HG03521 (cell line): Measurements from ENCODE around the gene IQCK.

Experiments
- ATAC-seq: cut with Tn5 transposase; IDR thresholded peaks from one replicate; pipeline ENCODE4 v1.9.1; 2021; ENCODE audit warnings: mild to moderate bottlenecking, moderate library complexity; ENCODE audit not compliant: unreplicated experiment

IQCK gene

DNA sequence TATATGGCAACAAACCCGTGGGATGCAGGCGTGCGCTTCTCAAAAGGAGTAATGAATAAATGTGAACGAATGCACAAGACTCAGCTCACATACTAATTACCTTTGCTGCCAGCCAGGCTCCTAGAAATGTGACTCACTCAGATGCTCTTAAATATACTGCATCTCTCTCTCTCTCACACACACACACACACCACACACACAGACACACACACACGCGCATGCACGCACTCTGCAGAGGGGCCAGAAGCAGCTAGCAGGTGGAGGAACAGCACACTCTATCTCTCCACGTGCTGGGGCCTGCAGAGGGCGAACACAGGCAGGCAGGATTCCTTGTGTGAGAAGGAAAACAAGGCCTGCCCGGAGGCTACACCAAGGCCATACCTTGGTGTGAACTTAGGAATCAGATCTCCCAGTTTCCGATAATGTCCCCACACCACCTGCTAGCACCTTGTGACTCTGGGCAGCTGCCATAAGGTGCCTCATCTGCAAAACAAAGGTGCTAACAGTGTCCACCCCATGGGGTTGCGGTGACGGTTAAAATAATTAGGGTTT is 161.2 kb downstream of the IQCK start:
- ATAC-seq: no peak

DNA sequence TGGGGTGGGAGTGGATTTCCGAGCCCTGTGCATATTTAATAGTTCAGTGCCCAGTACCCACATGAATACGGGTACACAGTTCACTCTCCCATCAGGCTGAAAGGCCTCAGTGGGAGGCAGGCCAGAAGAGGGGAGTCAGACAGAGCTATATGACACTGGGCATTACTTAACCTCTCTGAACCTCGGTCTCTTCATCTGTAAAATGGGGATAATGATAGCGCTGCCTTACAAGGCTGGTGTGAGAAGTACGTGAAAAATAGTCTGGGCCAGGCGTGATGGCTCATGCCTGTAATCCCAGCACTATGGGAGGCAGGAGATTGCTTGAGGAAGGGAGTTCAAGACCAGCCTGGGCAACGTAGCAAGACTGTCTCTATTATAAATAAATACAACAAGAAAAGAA is 163.0 kb downstream of the IQCK start:
- no peak for ATAC-seq

- ATAC-seq: no peak
Measured at GRCh38 chr16:19881783-19882182, 163.7 kb downstream of the IQCK start.

GRCh38 chr16:19882186-19882585 is 164.1 kb downstream of the IQCK start:
- ATAC-seq: no peak

GRCh38 chr16:19882646-19883045 is 164.6 kb downstream of the IQCK start:
- no peak for ATAC-seq

DNA sequence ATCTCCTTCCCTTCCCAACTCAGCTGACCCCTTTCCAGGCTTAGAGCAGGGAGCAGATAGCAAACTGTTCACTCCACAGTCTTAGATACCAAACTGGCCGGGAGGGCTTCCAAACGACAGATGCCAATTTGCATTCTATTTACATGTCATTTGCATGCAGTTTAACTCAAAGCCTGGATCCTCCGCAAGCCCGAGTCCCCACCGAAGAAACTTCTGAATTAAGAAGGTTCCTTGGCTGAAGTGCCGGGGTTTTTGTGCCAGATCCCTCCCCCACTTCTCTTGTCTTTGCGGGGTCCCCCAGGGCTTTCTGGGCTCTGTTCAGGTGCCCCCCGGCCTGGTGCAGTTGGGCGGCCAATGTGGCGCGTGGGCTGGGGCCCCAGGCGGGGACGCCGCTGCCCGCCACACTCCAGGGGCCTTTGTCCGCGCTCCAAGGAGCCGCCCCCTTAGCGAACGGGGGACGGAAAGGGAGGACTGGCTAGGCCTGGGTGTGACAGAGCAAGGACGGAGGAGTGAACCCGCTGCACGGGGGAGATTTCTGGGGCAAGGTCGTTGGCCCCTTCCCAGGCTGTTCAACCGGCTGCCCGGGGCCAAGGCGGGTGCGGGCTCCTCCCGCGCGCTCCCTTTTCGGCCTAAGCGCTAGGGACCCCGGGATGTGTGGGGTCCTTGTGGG is 165.4 kb downstream of the IQCK start:
- ATAC-seq: no peak

- ATAC-seq: no peak
Measured at GRCh38 chr16:19883966-19884485, 166.0 kb downstream of the IQCK start.

DNA sequence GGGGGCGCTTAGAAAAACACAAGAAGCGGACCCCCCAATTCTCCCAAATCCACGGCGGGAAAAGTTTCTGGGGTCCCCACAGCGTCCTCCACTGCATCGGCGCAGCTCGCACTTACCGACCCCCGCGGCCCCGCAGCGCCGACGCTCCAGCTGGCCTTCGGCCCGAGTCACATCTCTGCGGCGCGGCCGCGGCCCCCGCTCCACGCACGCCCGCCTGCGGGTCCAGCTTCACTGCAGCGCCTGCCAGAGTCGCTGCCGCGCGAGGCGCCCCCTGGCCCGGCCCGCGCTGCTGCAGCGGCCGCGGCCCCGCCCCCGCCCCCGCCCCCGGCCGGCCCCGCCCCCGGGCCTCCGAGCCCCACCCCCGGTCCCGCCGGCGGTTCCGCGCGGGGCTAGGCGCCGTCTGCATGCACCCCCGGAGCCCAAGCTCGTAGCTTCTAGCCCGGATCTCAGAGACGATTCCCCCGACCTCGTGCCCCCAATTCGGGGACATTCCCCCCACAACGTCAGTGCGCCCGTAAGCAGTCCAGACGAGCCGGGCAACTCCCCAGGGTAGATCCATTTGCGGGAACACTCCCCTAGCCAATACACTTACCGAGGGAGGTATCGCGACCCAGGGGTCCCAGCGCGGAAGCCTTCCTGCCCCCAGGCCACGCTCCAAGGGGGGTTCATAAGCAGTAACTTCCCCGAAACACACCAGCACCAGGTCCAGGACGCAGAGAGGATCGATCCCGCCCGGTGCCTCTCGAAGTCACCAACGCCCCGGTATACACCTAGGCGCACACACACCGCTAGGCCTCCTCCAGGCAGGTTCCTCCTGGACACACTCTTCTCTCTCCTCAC is 166.8 kb downstream of the IQCK start, which contains the start of gene GPRC5B:
Gene GPRC5B (minus strand): TSS at position 238 of the 840 bp plus-strand sequence. CDS start 12,003 bp downstream, outside the sequence.
- no peak for ATAC-seq

DNA sequence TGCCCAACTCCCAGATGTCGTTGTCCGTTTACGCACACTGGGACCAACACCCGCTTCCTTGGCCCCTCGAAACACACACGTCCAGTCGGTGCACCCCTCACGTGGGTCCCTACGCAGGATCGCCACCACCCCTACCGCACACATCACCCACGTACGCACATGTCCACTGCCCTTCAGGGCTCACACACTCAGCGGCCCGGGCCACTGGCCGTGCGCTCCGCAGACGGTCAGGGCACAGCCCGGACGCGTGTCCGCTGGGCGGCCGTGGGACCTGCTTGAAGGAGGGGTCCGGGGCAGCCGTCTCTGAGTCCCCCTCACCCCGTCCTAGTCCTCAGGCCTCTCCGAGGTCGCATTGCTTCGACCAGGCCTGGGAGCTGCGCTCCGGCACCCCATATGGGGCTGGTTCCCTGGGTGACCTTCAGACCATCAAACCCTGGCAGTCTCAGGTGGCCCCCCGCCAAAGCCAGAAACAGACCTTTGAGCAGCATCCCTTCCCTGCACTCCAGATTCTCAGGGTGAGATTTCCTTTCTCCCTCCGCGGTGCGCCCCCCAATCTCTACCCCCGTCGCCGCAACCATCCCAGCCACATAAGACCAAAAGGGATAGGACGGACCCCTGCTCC is 167.5 kb downstream of the IQCK start:
- ATAC-seq: no peak

- peak; percentile 65 for ATAC-seq
Measured at GRCh38 chr16:19886073-19886941, 168.2 kb downstream of the IQCK start.

- no peak for ATAC-seq
Measured at GRCh38 chr16:19888834-19889233, 170.8 kb downstream of the IQCK start.

- ATAC-seq: no peak
Measured at GRCh38 chr16:19890901-19891300, 172.8 kb downstream of the IQCK start.

GRCh38 chr16:19892902-19893301 is 174.8 kb downstream of the IQCK start:
- no peak for ATAC-seq

- no peak for ATAC-seq
Measured at GRCh38 chr16:19894586-19894985, 176.5 kb downstream of the IQCK start.

DNA sequence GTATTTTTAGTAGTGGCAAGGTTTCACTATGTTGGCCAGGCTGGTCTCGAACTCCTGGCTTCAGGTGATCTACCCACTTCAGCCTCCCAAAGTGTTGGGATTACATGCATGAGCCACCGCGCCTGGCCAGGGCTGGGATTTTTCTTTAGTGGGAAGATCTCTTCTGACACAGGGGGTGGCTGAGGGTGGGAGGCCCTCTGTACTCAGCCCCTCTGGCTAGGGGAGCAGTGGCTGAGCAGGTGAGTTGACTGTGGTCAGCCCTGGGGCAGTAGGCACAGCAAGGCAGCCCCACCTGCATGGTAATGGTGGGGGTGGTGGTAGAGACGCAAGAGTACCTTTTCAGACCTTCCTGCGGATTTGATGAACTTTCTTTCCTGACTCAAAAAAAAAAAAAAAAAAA is 178.9 kb downstream of the IQCK start:
- no peak for ATAC-seq

- ATAC-seq: no peak
Measured at GRCh38 chr16:19898166-19898565, 180.1 kb downstream of the IQCK start.

GRCh38 chr16:19898924-19899604 is 181.0 kb downstream of the IQCK start:
- no peak for ATAC-seq

DNA sequence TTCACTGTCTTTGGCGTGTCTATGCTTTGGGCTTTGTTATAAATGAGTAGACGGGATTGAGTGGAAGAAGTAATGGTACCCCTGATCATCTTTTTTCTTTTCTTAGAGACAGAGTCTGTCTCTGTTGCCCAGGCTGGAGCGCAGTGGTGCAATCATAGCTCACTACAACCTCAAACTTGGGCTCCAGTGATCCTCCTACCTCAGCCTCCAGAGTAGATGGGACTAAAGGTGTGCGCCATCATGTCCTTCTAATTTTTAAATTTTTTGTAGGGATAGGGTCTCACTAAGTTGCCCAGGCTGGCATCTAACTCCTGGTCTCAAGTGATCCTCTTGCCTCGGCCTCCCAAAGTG is 181.5 kb downstream of the IQCK start:
- no peak for ATAC-seq

DNA sequence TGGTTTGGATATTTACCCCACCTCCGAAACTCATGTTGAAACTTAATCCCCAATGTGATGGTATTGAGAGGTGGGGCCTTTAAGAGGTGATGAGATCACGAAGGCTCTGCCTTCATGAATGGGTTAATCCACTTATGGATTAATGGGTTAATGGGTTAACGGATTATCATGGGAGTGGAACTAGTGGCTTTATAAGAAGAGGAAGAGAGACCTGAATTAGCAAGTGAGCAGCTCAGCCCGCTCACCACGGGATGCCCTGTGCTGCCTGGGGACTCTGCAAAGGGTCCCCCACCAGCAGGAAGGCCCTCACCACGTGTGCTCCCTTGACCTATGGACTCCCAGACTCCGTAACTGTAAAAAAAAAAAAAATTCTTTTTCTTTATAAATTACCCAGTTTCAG is 183.1 kb downstream of the IQCK start:
- no peak for ATAC-seq
